Stimulated activated CD8-positive, alpha-beta memory T cell treated with anti-CD3 and anti-CD28 coated beads, Interleukin-12 subunit alpha, Interleukin-12 subunit beta, amount 100 ng/mL, for 1 hour (primary cell): ENCODE results near the gene RPS15.
"Not testable (repeated sequence)": the region's sequence is repeated elsewhere in the genome, so short reads cannot be mapped to it uniquely, and the experiment has no call there.

Experiments
- DNase-seq: peaks from one replicate; pipeline ENCODE4 v3.0.0-alpha.2; 2020; ENCODE audit warnings: low read depth

RPS15 gene

DNA sequence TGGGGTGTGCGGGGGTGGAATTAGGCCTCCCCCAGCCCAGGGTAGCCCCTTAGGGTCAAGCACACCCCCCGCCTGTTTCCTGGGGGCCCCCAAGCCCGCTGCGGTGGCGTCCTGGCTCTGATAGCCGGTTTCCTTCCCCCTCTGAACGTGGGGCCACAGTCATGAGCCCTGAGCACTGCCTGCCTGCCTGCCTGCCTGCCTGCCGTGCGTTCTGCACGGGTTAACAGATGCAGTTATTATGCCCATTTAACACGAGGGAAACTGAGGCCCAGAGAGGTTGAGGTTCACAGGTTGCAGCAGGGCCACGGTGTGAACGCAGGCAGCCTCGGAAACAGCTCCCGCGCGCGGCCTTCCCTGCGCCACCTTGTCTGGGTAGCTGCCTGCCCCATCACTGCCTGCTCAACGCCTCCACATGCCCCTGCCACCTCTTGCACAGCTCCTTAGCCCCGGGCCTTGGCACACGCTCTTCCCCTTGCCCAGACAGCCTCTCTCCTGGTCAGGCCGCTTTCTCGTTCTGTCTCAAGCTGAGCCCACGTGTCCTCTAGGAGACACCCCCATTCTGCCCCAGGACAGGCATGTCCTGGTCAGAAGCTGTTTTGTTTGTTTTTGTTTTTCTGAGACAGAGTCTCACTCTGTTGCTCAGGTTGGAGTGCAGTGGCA is 35.7 kb upstream of the RPS15 start:
- DNase-seq: no peak

DNA sequence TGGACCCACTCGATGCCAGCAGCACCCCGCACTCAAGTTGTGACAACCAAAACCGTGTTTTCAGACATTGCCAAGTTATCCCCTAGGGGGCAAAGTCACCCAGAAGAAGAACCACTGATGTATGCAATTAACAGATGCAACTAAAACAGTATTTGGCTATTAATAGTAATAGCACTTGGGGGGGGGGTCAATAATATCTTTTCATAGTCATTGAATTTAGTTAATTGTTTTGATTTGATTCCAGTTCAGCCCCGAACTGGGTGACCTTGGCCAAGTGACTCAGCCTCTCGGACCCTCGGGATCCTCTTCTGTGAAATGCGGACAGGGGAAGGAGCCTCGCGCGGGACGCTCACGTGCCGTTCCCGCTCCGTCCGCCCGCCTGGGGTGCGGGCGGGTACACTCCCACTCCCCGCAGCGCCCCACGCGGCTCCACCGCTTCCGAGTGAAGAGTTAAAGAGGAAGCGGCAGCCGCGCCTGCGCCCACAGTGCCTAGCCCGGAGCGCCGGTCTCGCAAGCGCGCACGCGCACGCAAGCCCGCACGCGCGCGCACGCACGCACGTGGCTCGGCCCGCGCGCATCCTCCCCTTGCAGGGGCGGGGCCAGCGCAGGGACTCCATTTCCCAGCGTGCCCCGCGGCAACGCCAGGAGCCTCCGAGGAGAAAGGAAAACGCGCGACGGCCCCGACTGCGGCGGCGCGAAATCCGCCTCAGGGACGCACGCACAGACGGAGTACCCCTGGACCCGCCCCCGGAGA is 31.2 kb upstream of the RPS15 start:
- peak; percentile 99 for DNase-seq

DNA sequence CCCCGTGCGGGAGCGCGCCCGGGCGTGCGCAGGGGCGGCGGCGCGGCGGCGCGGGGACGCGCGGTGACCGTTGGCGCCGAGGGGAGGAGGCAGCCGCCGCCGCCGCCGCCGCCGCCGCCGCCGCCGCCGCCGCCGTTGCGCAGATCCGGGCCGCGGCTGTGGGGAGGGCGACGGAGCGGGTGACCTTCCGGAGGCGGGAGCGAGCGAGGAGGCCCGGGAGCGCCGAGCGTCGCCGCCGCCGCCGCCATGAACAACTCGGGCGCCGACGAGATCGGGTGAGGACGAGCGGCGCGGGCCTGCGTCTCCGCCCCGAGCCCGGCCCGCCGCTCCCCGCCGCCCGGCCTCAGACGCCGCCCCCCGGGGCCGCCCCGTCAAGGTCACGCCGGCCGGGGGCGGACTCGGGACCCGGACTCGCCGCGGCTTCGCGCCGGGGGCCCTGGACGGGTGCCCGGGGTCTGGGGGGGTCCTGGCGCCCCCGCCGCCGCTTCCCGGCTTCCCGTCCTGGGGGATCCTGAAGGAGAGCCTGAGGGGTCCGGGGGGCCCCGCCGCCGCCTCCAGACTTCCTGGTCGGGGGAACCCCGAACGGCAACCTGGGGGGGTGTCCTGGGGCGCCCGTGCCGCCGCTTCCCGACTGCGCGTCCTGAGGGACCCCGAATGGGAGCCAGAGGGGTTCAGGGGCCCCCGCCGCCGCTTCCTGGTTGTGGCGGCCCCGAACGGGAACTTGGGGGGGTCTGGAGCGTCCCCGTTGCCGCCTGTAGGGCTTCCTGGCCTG is 30.5 kb upstream of the RPS15 start, which contains the start of gene DAZAP1:
TSS of gene DAZAP1 (plus strand) at position 59 of the 772 bp plus-strand sequence. CDS start at position 247, 188 bp downstream.
- DNase-seq: no peak

DNA sequence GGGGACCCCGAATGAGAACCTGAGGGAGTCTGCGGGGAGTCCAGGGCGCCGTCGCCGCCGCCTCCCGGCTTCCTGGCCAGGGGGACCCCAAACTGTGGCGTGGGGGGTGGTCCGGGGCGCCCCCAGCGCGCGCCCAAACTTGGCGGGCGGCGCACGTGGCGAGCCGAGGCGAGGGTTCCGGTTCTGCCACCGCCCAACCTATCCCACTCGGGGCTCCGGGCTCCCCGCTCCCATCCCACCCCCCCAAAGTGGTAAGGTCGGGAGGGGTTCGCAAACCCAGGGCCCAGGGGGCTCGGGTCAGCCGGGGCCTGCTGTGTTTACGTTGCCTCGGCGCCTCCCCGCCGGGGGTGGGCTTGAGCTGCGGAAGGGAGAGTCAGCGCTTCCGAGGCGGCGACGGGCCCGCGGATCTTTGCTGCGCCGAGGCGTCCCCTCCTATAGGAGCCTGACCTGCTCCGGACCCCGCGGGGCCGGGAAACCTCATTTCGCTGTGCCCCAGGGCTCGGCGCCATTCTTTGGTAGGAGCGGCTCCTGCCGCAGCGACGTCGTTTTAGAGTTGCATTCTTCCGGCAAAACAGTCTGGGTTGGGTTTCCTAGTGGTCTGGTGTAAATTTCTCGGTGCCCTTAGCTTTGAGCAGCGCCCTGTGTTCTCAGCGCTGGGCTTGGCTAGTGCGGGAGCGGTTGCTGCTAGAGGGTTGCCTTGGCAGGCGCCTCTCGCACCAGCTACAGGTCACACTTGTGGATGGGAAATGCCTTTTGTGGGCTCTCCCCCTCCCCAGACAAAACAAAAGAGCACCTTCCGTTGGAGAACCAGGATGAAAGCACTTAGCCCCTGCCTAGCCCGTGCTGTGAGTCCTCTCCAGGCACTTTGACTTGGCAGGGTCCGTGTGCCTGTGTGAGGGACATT is 29.6 kb upstream of the RPS15 start:
- DNase-seq: peak; percentile 31

DNA sequence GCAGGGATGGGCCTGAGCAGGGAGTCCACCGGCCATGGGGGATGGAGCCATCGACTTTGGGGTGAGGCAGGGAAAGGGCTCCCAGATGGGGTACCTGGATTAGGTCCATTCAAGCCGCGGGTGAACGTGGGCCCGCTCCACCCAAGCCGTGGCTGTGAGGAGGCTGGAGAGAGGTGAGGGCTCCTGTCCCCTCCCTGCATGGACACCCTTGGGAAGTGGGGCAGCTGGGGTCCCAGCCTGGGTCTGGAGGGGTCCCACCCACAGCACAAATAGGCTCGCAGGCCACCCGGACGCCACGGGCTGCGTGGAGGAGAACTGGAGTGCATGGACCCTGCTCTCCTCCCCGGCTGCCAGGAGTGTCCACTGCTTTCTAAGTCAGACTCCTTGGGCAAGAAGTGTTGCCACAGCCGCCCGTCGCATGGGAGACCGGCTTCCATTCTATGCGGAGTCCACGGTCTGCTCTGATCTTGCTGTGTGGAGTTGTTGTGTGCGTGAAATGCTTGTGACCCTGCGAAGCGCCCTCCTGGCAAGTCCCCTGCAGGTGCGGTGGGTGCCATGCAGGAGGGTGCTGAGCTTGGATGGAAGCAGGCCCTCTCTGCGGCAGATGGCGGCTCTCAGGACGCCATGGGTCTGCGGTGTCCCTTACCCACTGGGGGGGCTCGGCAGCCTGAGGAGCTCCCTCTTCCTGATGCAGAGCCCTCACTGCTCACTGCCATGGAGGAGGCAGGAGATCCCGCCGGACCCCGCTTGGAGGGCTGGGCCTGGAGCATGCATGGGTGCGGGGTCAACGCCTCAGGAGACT is 28.8 kb upstream of the RPS15 start:
- no peak for DNase-seq

DNA sequence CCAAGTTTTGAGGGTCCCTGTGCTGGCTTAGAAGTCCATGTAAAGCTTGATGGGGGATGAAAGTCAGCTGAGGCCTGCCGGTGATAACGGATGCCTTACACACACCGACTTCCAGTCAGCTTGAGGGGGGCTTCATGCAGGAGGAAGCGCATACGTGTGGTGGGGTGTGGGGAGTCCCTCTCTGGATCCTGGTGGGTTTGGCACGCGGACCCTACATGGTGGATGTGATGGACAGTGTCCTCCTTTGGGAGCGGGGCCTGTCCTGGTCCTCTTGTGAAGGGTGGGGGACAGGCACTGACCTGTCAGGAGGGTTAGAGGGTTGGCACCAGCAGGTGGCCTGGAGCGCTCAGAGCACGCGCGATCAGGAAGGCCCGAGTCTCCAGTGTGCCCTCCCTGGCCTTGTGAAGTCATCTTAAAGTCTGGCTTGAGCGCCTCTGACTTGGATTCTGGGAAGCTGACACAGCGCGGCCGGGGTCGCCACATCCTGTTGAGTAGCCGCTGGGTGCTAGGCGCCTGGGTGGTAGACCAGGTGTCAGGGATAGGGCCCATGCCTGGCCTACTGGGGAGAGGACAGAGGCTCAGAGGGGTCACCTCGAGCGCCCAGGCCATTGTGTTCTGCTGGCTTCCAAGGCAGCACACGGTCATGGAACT is 27.9 kb upstream of the RPS15 start:
- DNase-seq: no peak

DNA sequence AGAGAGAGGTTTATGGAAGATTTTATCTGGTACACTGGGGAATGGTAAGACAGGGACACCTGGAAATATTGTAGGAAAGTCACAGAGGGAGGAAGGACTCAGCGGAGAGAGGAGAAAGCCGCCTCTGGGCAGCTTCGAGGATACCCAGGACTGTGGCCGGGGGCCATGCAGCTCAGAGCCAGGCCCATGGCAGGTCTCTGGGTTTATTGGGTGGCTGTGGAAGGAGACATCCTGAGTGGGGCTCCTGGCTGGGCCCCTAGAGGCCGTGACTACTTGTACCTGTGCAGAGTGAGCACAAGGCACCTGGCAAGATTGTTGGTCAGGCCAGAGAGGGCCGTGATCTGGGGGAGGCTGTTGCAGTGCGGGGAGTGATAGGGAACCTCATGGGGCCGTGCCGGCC is 27.4 kb upstream of the RPS15 start:
- DNase-seq: no peak

DNA sequence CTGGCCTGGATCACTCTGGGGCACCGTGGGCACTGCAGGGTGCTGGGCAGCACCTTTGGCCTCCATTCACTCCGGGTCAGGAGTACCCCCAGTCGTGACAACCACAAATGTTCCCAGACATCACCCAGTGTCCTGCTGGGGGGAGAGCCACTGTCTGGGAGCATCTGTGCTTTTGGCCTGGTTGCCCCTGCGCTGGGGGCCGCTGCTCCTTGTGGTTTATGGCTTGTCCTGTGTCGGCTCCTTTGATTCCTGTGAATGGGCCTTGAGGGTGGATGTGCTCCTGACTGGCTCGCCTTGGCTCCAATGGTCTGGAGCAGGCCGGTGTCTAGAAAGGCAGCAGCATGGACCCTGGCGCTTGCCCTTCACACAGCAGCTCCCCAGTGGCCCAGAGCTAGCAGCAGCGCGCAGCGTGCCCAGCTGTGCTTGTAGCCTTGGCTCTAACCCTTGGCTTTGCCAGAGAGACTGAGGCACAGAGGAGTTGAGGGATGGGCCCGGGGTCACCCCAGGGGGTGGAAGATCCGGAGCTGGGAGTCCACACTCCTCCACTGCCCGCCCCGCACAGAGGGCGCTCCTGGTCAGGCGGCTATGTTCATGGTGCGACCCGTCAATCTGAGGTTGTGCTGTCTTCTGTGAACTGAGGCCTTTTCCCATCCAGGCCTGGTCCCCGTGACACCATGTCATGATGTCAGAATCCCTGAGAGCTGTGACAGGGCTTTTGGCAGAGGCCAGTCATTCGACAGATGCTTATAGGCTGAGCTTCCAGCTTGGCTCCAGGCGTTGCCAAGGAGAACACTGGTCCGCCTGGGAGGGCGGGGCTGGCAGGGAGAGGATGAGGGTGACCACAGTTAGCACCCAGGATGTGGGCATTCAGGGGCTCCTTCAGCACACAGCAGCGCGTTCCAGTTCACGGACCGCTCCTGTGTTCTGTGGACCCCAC is 26.7 kb upstream of the RPS15 start:
- no peak for DNase-seq

DNA sequence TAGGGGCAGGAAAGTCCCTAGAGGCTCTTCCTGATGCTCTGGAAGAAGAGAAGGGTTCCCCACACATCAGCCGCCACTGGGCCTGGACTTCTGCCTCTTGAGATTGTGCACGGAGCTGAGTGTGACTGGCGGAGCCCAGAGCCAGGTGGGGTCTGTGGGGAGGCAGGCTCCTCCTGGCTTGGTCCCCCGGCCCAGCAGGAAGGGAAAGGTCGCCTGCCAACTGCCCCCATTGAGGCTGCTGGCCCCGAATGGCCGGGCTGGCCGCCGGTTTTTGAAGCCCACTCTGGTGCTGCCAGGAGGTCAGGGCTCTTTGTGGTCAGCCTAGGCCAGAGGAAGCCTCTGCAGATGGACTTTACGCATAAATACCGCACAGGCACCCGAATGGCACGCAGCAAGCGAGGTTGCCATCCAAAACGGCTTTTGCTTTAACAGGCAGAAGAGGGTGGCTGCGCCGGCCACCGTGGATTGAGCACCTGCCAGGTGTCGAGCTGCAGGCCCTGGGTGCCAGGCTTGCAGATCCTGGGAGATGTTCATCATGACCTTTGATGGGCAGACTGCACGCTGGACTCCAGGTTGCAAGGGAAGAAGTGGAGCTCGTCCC is 25.8 kb upstream of the RPS15 start:
- DNase-seq: no peak

DNA sequence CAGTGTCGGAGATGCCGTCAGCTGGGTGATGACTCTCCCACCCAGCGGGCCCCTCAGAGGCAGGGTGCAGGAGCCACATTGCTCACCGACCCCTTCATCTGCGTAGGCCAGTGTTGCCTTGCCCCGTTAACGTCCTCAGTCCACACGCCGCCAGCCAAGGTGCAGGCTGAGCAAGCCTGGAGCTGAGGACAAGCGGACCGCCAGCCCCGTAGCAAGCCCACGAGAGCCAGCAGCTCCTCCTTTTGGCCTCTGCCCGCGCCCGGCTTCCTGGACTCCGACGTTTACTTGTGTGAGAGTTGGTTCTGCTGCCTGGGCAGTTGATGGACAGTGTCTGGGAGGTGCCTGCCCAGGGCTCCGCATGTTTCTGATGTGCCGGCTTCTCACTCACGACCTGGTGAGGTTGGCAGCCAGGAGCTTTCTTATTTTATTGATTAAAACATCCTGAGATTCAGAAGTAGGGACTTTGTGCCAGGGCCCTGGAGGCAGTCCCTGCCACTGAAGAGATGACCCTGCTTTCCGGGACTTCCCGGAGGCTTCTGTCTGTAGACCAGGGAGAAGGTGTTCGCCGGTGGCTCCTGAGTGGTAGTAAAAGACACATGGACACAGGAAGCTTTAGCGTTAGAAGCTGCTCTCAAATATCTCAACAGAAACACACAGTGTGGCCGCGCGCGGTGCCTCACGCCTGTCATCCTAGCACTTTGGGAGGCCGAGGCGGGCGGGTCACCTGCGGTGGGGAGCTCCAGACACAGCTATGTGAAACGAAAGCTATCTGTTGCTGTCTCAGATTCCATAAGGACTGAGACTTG is 25.0 kb upstream of the RPS15 start:
- no peak for DNase-seq

DNA sequence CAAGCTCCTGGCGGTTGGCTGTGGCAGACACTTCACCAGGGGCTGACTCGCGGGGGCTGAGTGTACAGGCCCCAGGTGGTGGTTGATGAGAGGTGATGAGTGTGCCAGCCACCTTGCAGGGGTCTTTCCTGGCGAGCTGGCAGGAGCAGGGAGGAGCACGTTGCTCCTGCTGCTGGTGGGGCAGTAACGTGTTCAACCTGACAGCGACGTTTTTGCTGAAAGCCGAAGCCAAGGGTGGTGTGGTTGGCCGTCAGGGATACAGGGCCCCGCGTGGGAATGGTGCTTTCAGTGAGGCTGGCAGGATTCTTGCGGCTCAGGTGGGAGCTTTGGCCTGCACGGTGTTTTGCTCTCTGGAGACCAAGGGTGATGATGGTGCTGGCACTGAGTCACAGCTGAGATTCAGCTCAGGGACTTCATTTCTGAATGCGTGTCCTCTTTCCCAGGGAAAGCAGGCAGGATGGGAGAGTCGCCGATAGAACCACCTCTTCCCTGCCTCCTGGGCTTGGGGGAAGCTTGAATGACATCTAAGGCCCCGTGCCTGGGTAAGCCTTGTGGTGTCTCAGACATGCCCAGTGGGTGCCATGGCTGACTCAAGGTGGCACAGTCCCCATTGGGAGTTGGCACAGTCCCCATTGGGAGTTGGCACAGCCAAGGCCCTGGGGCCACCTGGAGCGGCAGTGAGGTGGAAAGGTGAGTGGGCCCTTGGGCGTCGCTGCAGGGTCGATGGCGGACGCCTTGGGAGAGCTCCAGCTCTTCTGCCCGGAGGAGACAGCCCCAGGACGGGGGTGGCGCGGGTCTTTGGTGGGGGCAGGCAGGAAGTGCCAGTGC is 22.0 kb upstream of the RPS15 start:
- no peak for DNase-seq

DNA sequence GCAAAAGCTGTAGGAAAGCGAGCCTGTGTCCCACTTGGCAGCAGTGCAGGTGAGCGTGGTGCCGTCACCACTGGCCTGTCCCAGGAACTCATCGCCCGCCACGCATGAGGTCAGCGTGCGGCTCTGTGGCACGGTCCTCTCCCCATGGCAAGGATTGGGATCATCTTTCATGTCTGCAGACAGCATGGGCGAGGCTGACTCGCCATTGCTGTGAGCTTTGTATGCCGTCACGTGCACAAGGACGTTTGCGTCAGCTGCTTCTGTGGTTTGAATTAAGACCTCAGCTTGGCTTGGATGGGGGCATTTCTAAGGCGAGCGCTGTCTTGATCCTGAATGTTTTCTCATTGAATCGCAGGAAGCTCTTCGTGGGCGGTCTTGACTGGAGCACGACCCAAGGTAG is 21.1 kb upstream of the RPS15 start:
- no peak for DNase-seq

DNA sequence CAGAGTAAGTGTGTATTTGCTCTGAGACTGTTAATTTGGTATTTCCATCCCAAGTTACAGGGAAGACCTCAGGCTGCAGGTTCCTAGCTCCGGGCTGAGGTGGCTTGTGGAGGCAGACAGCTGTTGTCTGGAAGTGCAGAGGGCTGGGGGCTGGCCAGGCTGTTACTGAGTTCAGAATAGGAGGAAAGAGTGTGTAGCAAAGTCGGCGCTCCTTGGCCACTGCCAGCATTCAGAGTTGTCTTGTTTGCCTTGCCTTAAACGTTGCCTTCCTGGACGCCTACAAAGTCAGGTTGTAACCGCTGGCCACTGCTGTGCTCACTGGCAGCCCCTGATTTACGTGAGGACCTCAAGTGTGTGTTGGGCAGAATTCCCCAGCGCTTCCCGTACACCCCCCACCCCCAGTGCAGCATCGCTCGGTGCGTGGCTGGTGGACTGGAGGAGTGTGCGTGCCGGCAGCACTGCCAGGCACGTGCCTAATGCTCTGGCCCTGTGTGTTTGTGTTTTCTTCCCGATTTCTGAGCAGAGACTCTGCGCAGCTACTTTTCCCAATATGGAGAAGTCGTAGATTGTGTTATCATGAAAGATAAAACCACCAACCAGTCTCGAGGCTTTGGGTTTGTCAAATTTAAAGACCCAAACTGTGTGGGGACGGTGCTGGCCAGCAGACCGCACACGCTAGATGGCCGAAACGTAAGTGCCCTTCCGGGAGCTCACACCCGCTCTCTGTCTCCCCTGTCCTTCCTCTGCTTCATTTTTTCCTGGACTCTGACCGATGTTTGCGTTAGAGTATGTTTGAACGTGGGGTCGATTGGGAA is 20.3 kb upstream of the RPS15 start:
- no peak for DNase-seq

DNA sequence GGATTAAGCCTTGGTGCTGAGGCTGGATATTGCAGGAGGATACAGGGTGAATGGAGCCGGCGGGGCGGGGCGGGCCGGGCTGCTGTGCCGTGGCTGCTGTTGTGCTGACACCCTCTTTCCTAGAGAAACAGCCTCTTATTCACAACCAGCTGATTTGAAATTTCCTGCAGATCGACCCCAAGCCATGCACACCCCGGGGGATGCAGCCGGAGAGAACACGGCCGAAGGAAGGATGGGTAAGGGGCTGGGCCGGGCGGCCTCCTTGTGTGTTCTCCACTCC is 19.8 kb upstream of the RPS15 start:
- no peak for DNase-seq

DNA sequence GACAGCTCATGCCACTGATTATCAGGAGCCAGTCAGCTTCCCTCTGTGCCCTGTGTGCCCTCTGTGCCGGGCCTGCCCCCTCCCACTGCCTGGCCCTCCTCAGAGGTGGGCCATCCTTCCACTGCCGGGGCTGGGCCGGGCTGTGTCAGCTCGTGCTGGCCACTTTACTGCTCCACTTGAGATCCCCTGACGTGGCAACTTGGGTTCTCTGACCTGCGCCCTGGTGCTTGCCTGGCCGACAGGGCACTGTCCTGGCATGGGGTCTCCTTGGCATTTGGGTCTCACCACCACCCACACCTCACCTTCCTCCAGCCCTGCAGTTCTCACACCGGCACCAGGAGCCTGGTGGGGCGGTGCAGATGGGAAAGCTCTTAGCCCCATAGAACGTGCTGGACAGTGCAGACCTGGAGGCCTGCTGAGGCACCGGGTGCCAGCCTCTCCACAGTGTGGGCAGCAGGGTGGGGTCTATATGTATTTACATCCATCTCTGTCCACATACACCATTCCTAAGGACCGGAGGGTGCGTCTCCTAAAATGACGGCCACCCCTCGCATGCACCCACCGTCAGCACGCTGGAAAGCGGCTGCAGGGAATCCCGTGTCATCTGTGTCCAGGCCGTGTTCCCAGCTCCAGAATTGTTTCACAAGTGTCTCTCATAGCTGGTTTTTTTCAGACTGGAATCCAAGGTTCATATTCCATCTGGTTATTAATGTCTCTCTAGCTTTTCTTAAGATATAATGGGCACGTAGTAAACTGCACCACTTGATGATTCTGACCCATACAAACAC is 19.1 kb upstream of the RPS15 start:
- DNase-seq: no peak

DNA sequence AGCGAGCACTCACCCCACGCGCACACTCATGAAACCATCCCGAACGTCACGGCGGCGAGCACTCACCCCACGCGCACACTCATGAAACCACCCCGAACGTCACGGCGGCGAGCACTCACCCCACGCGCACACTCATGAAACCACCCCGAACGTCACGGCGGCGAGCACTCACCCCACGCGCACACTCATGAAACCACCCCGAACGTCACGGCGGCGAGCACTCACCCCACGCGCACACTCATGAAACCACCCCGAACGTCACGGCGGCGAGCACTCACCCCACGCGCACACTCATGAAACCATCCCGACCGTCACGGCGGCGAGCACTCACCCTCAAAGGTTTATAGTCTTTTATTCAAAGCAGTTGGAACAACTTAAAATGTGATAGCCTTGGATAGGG is 18.1 kb upstream of the RPS15 start:
- not testable (repeated sequence) for DNase-seq
